ENCODE measurements around the gene ADAD2. TPM values are rescaled to one million over a fixed set of nuclear protein-coding genes. Genes with fewer than 3 reads are reported as not detected.

Gene ADAD2
- total and polyA plus RNA-seq, 10 of the 15 experiments (the other 5 are each of a cell fraction or from before 2014, with no cell fraction given) = 0.44 to 0.68 (median 0.51) TPM; not detected in 7

DNA sequence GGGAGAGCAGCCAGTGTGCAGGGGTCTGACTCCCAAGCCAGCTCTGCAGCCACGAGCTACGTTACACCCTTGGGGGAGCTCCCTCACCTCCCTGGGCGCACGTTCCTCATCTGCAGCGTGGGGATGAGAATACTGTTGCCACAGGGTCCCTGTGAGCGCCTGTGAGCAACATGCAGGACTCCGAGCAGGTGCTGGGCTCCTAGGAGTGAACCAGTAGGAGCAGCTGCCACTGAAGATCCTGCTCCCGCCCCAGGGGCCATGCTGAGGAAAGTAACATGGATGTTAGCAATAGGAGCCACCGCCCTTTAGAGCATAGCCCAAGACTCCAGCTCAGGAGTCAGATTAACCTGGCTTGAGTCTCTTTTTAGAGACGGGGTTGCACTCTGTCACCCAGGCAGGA lies 29.9 kb upstream of the ADAD2 start:
- no peak overlapping the region for H2AFZ ChIP-seq (ENCODE audit: control insufficient read depth, low read depth, low read length)
- H3K27me3 ChIP-seq (replicated peaks in 1 of 2; ENCODE audit: control insufficient read depth in 2 of 2, insufficient read depth in 2 of 2, low read length in 1 of 2) = peaks cover 0 to 2% of the 10 kb centered on the region in 2 experiments; a peak in 1 of 4 replicates
- no peak overlapping the region for H3K27ac ChIP-seq (ENCODE audit: control insufficient read depth, insufficient read depth)
- ChIA-PET CTCF (no interaction called here), SMC1A (ENCODE audit: uncharacterized antibody, unreplicated experiment) (no interaction called here), POLR2A (no interaction called here), RAD21 (ENCODE audit: unreplicated experiment) (no interaction called here)
- FAIRE-seq = no peak
- H3K9ac ChIP-seq (ENCODE audit: control insufficient read depth, insufficient read depth, low read length) = no peak overlapping the region
- H3K36me3 ChIP-seq (ENCODE audit: control insufficient read depth in 2 of 2, insufficient read depth in 2 of 2, low read length in 1 of 2) = no peaks in the 10 kb centered on the region
- no peaks in the 10 kb centered on the region for H4K20me1 ChIP-seq (ENCODE audit: control insufficient read depth, insufficient read depth)
- no peaks in the 10 kb centered on the region for H3K79me2 ChIP-seq (ENCODE audit: control insufficient read depth, insufficient read depth, low read length)
- H3K9me3 ChIP-seq (replicated peaks; ENCODE audit: control insufficient read depth, insufficient read depth, low read length) = no peaks in the 10 kb centered on the region
- BruUV-seq (replicated peaks) = no TSS peak
- intact Hi-C loops (cut with micrococcal nuclease; ENCODE audit: unreplicated experiment) = no loop called here
- no peak overlapping the region for H3K4me3 ChIP-seq
- no peak for DNase-seq (ENCODE audit: low read depth, low spot score)
- ATAC-seq = no peak
- H3K4me2 ChIP-seq (ENCODE audit: control insufficient read depth, insufficient read depth) = no peak overlapping the region
- 28% methylated on average over 10 of the region's 10 CpGs for WGBS (ENCODE audit: insufficient coverage, insufficient replicate concordance, low lambda C conversion rate, missing lambda C conversion rate)
- no peaks in the 10 kb centered on the region for H3K4me1 ChIP-seq (ENCODE audit: control insufficient read depth, insufficient read depth, low read length)
- TF ChIP-seq GABPA (IDR thresholded peaks at IDR 0.05; ENCODE audit: low read depth) = no peak
- in situ Hi-C loops (cut with MboI) = no loop called here

DNA sequence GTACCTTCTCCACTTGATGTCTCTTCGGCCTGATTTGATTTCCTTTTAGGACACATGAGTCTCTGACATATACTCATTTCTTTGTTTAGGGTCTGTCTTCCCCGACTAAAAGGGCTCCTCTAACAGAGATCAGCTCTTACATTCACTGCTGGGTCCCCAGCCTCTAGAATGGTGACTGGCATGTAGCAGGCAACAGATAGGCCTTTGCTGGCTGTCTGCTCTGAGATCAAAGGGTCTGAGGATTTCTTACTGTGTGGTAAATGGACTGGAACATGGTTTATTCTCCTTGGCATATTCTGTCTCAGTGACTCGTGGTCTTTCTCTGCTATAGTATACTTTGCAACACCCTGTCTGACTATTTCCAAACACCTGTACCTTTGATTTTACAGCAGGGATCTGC lies 29.2 kb upstream of the ADAD2 start:
- H3K27me3 ChIP-seq (replicated peaks in 1 of 2; ENCODE audit: control insufficient read depth in 2 of 2, insufficient read depth in 2 of 2, low read length in 1 of 2) = peaks cover 0 to 2% of the 10 kb centered on the region in 2 experiments; a peak in 1 of 4 replicates
- no peak overlapping the region for H2AFZ ChIP-seq (ENCODE audit: control insufficient read depth, low read depth, low read length)
- no peaks in the 10 kb centered on the region for H4K20me1 ChIP-seq (ENCODE audit: control insufficient read depth, insufficient read depth)
- TF ChIP-seq BCL11A (IDR thresholded peaks at IDR 0.05; ENCODE audit: low read depth, low read length) = no peak
- TF ChIP-seq SIX5 (IDR thresholded peaks at IDR 0.05; ENCODE audit: low read depth, low read length, severe bottlenecking) = no peak
- no peak for TF ChIP-seq SMARCA5 (IDR thresholded peaks at IDR 0.05)
- TF ChIP-seq, protein P1, sequence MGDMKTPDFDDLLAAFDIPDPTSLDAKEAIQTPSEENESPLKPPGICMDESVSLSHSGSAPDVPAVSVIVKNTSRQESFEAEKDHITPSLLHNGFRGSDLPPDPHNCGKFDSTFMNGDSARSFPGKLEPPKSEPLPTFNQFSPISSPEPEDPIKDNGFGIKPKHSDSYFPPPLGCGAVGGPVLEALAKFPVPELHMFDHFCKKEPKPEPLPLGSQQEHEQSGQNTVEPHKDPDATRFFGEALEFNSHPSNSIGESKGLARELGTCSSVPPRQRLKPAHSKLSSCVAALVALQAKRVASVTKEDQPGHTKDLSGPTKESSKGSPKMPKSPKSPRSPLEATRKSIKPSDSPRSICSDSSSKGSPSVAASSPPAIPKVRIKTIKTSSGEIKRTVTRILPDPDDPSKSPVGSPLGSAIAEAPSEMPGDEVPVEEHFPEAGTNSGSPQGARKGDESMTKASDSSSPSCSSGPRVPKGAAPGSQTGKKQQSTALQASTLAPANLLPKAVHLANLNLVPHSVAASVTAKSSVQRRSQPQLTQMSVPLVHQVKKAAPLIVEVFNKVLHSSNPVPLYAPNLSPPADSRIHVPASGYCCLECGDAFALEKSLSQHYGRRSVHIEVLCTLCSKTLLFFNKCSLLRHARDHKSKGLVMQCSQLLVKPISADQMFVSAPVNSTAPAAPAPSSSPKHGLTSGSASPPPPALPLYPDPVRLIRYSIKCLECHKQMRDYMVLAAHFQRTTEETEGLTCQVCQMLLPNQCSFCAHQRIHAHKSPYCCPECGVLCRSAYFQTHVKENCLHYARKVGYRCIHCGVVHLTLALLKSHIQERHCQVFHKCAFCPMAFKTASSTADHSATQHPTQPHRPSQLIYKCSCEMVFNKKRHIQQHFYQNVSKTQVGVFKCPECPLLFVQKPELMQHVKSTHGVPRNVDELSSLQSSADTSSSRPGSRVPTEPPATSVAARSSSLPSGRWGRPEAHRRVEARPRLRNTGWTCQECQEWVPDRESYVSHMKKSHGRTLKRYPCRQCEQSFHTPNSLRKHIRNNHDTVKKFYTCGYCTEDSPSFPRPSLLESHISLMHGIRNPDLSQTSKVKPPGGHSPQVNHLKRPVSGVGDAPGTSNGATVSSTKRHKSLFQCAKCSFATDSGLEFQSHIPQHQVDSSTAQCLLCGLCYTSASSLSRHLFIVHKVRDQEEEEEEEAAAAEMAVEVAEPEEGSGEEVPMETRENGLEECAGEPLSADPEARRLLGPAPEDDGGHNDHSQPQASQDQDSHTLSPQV (IDR thresholded peaks at IDR 0.05) = no peak
- no peak for TF ChIP-seq PML (IDR thresholded peaks at IDR 0.05; ENCODE audit: low read length)
- TF ChIP-seq TAF1 (IDR thresholded peaks at IDR 0.05; ENCODE audit: borderline replicate concordance, low read depth, low read length) = no peak
- no peak for TF ChIP-seq FOXM1 (IDR thresholded peaks at IDR 0.05; ENCODE audit: low read depth, low read length)
- no peak for TF ChIP-seq SUPT20H (IDR thresholded peaks at IDR 0.05; ENCODE audit: borderline replicate concordance, control insufficient read depth, low read depth, low read length)
- no peak for TF ChIP-seq NRF1 (conservative IDR thresholded peaks at IDR 0.05; ENCODE audit: low read depth, low read length)
- TF ChIP-seq NFIC (IDR thresholded peaks at IDR 0.05; ENCODE audit: low read depth, low read length) = no peak
- no peak for TF ChIP-seq NR2F1 (conservative IDR thresholded peaks at IDR 0.05)
- TF ChIP-seq, protein P2, sequence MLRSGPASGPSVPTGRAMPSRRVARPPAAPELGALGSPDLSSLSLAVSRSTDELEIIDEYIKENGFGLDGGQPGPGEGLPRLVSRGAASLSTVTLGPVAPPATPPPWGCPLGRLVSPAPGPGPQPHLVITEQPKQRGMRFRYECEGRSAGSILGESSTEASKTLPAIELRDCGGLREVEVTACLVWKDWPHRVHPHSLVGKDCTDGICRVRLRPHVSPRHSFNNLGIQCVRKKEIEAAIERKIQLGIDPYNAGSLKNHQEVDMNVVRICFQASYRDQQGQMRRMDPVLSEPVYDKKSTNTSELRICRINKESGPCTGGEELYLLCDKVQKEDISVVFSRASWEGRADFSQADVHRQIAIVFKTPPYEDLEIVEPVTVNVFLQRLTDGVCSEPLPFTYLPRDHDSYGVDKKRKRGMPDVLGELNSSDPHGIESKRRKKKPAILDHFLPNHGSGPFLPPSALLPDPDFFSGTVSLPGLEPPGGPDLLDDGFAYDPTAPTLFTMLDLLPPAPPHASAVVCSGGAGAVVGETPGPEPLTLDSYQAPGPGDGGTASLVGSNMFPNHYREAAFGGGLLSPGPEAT (IDR thresholded peaks at IDR 0.05; ENCODE audit: low read depth) = no peak
- in situ Hi-C loops (cut with MboI) = no loop called here
- ChIA-PET POLR2A (no interaction called here), SMC1A (ENCODE audit: uncharacterized antibody, unreplicated experiment) (no interaction called here), RAD21 (ENCODE audit: unreplicated experiment) (no interaction called here), CTCF (no interaction called here)
- FAIRE-seq (no peak), DNase-seq (ENCODE audit: low read depth, low spot score) (no peak), ATAC-seq (no peak)
- H3K4me3 ChIP-seq = no peak overlapping the region
- no peak overlapping the region for H3K4me2 ChIP-seq (ENCODE audit: control insufficient read depth, insufficient read depth)
- intact Hi-C loops (cut with micrococcal nuclease; ENCODE audit: unreplicated experiment) = no loop called here
- no peaks in the 10 kb centered on the region for H3K9me3 ChIP-seq (replicated peaks; ENCODE audit: control insufficient read depth, insufficient read depth, low read length)
- H3K36me3 ChIP-seq (ENCODE audit: control insufficient read depth in 2 of 2, insufficient read depth in 2 of 2, low read length in 1 of 2) = no peaks in the 10 kb centered on the region
- 27% methylated on average over 3 of the region's 3 CpGs for WGBS (ENCODE audit: insufficient coverage, insufficient replicate concordance, low lambda C conversion rate, missing lambda C conversion rate)
- no peak overlapping the region for H3K27ac ChIP-seq (ENCODE audit: control insufficient read depth, insufficient read depth)
- H3K79me2 ChIP-seq (ENCODE audit: control insufficient read depth, insufficient read depth, low read length) = no peaks in the 10 kb centered on the region
- no peak overlapping the region for H3K9ac ChIP-seq (ENCODE audit: control insufficient read depth, insufficient read depth, low read length)
- H3K4me1 ChIP-seq (ENCODE audit: control insufficient read depth, insufficient read depth, low read length) = no peaks in the 10 kb centered on the region; the same call in 1 of the 2 replicates
- no TSS peak for BruUV-seq (replicated peaks)

Measured in GM12878 (cell line).